Jurkat, Clone E6-1 (cell line): ENCODE data around the gene ANKRD17.

ENCODE experiments used
- DNase-seq: peaks from one replicate; pipeline ENCODE4 v3.0.0-alpha.2; 2011; ENCODE audit warnings: low read depth, low spot score
- H3K4me3 ChIP-seq: 2 replicates; pipeline ENCODE4 v1.5.1; 2011; ENCODE audit warnings: mild to moderate bottlenecking, low read length, control low read depth, moderate library complexity

Gene ANKRD17

GRCh38 chr4:73080789-73081188 is 177.8 kb downstream of the ANKRD17 start:
- DNase-seq, result no peak
- no peak overlapping the region for H3K4me3 ChIP-seq

DNA sequence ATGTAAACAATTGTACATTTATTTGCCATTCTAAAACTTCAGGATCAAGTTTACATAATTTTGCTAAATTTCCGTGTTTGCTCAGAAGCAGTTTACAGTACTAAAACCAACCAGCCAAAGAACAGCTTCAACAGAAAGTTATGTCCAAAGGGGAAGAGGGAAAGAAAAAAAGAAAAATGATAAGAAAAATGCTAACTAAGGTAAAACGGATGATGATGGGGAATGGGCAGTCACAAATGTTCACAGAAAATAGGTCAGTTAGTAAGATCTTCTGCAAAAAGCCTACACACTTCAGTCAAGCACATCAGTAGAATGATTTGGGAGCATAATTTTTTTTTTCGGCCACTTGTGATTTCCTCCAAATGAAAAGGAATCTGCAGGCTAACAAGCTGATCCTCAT is 182.8 kb downstream of the ANKRD17 start:
- DNase-seq, result no peak
- H3K4me3 ChIP-seq, result no peak overlapping the region

DNA sequence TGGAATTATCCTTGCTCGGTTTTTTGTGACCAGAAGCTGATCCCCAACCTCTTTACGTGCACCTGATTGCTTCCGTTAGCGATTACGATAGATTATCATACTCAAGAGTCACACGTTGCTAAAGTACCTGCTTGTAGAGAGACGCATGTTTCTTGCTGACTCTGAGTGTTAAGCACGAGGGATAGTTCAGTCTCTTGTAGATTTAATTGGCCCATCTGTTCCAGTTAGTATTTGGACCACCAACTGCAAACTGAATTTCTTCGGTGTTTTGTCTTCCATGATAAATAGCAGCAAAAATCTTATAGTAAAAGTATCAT is 188.6 kb downstream of the ANKRD17 start:
- peak; percentile 25 for DNase-seq
- peak overlapping the region; percentile 74 for H3K4me3 ChIP-seq

- DNase-seq, result peak; percentile 95
- peak within 1 kb of the TSS; percentile 74 for H3K4me3 ChIP-seq
Observed at GRCh38 chr4:73069338-73070073, 189.1 kb downstream of the ANKRD17 start, which contains the start of gene COX18. COX18 (minus strand) TSS chr4:73069716; CDS start chr4:73069649, 67 bp downstream.

GRCh38 chr4:73068491-73069337 is 189.9 kb downstream of the ANKRD17 start:
- H3K4me3 ChIP-seq, result peak overlapping the region; percentile 74
- DNase-seq, result peak; percentile 60

GRCh38 chr4:73067971-73068394 is 190.6 kb downstream of the ANKRD17 start:
- H3K4me3 ChIP-seq, result peak overlapping the region; percentile 74
- DNase-seq, result no peak

- no peak for DNase-seq
- H3K4me3 ChIP-seq, result no peak overlapping the region
Observed at GRCh38 chr4:73066928-73067327, 191.7 kb downstream of the ANKRD17 start.

- H3K4me3 ChIP-seq, result no peak overlapping the region
Observed at GRCh38 chr4:73066445-73066844, 192.2 kb downstream of the ANKRD17 start.

GRCh38 chr4:73064536-73064935 is 194.1 kb downstream of the ANKRD17 start:
- no peak for DNase-seq
- no peak overlapping the region for H3K4me3 ChIP-seq

More at GRCh38 chr4:73066445-73066844, 192.2 kb downstream of the ANKRD17 start:
- no peak for DNase-seq

- no peak for DNase-seq
Observed at GRCh38 chr4:73055241-73055897, 203.2 kb downstream of the ANKRD17 start.

GRCh38 chr4:73053974-73054480 is 204.6 kb downstream of the ANKRD17 start:
- no peak overlapping the region for H3K4me3 ChIP-seq

More at GRCh38 chr4:73055241-73055897, 203.2 kb downstream of the ANKRD17 start:
- H3K4me3 ChIP-seq, result no peak overlapping the region

DNA sequence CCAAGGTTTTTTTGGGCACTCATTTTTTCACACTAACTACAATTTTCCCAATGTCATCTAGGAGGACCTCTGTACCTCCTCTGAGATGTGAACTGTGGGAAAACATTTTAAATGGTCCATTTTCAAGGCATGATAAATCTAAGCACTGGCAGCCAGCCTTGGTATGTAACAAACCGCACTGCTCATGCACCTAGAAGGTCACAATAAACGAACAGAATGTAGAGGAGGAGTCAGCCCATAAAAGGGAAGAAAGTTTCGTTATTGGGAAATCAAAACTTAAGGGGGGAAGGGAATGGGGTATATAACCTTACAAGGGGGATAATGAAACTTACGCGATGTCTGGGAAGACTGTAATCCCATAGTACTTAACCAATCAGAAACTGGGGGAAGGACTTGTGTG is 205.5 kb downstream of the ANKRD17 start:
- H3K4me3 ChIP-seq, result no peak overlapping the region
- DNase-seq, result no peak

More at GRCh38 chr4:73053974-73054480, 204.6 kb downstream of the ANKRD17 start:
- DNase-seq, result no peak

GRCh38 chr4:73051625-73052024 is 207.0 kb downstream of the ANKRD17 start:
- no peak overlapping the region for H3K4me3 ChIP-seq
- no peak for DNase-seq

DNA sequence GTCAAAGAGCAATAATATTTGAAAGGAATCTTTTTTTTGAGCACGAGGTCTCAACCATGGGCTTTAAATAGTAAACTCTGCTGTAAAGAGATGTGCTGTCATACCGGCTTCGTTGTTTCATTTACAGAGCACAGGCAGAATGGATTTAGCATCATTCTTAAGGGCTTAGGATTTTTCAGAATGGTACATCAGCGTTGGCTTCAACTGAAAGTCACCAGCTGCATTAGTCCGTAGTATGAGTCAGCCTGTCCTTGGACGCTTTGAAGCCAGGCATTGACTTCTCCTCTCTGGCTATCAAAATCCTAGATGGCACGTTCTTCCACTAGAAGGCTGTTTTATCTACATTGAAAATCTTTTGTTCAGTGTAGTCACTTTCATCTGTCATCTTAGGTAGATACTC is 212.7 kb downstream of the ANKRD17 start:
- H3K4me3 ChIP-seq, result no peak overlapping the region
- DNase-seq, result no peak

DNA sequence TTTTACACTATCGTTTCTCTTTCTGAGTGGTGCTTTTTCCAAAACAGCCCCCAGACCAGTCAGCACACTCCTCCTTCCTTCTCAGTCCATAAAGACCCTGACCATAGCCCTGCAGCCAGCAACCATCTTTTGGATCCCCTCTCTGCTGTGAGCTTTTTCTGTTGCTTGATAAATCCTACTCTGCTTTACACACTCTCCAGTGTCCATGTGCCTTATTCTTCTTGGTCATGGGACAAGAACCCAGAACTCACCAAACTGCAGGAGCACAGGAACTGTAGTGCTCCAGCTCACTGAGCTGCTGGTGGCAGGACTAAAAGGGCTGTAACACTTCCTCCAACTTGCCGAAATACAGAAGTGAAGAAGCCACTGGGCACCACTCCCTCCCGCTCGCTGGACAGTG is 221.5 kb downstream of the ANKRD17 start:
- DNase-seq, result no peak
- H3K4me3 ChIP-seq, result no peak overlapping the region

GRCh38 chr4:73036123-73036522 is 222.5 kb downstream of the ANKRD17 start:
- no peak overlapping the region for H3K4me3 ChIP-seq
- no peak for DNase-seq

DNA sequence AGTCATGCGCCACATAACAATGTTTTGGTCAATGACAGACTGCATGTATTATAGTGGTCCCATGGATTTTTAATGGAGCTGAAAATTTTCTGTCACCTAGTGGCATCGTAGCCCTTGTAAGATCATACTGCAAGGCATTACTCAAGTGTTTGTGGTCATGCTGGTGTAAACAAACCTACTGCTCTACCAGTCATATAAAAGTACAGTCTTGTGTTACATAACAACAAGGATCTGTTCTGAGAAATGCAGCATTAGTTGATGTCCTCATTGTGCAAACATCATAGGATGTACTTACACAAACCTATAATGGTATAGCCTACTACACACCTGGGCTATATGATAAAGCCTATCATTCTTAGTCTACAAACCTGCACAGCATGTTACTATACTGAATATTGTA is 223.7 kb downstream of the ANKRD17 start:
- DNase-seq, result no peak
- H3K4me3 ChIP-seq, result no peak overlapping the region

DNA sequence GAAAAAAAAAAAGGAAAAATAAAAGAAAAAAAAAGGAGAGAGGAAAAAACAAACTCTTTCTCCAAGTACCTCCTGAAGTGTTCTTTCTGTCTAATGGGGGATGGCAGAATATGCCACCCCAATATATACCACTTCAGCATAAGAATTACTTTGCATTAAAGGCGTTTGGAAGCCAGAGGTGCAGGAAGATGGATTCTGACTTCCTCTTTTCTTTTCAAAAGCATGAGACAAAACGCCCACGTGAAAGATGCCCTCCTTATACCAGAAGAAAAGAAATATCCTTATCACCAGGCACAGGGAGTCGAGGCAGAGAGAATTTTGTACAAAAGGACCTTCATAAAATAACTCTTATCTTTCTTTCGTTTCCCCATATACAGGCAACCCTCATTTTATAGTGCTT is 230.0 kb downstream of the ANKRD17 start:
- DNase-seq, result no peak
- no peak overlapping the region for H3K4me3 ChIP-seq
